DMS153 (cell line): ENCODE data around the gene ATXN10.

Source experiments
- DNase-seq: peaks from one replicate; lab custom pipeline; 2025; lab: John Stamatoyannopoulos, UW

ATXN10 gene

DNA sequence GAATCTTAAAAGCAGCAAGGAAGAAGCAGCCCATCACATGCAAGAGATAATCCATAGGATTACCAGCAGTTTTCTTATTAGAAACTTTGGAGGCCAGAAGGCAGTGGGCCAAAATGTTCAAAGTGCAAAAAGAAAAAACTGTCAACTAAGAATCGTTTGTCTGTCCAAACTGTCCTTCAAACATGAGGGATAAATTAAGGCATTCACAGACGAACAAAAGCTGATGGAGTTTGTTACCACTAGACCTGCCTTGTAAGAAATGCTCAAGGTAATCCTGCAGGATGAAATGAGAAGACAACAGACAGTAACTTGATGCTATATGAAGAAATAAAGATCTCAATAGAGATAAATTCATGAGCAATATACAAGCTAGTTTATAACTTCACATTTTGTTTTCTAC, 154.9 kb downstream of the ATXN10 start:
- no peak for DNase-seq

DNA sequence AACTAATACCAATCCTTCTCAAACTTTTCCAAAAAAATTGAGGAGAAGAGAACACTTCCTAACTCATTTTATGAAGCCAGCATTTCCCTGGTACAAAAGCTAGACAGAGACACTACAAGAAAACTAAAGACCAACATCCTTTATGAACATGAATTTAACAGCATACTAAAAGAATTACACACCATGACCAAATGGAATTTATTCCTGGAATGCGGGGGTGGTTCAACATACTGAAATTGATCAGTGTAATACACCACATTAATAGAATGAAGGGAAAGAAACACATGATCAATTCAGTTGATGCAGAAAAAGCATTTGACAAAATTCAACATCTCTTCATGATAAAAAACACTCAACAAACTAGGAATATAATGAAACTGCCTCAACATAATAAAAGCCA, 157.2 kb downstream of the ATXN10 start:
- DNase-seq = no peak

DNA sequence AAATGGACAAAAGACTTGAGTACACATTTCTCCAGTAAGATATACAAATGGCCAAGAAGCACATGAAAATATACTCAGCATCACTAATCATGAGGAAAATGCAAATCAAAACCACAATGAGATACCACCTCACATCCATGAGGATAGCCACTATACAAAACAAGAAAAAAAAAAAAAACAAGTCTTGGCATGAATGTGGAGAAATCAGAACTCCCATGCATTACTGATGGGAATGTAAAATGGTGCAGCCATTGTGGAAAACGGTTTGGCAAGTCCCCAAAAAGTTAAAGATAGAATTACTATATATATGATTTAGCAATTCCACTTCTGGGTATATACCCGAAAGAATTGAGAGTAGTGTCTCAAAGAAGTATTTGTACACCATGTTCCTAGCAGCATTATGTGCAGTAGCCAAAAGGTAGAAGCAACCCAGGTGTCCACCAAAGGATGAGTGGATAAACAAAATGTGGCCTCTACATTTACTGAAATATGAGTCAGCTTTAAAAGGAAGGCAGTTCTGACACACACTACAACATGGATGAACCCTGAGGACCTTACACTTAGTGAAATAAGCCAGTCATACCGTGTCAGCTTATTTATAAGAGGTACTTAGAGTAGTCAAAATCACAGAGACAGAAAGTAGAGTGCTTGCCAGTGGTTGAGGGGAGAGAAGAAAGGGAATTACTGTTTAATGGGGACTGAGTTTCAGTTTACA, 159.1 kb downstream of the ATXN10 start:
- no peak for DNase-seq

DNA sequence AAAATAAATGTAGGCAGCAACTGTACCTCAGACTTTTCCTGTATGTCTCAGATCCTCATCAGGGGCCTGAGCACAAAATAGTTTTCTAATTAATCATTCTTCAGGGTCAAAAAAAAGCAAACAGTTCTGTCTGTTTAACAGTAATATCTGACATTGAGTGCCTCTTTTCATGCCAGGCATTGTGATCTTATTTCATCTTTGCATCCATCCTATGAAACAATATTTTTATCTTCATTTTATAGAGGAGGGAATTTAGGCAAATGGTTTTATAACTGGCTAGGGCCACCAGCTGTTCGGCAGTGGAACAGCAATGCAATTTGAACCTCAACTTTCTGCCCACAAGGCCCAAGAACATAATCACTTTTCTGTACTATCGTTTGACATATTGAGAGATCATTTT, 159.8 kb downstream of the ATXN10 start:
- DNase-seq = no peak

GRCh38 chr22:45832180-45832579, 160.5 kb downstream of the ATXN10 start:
- no peak for DNase-seq

- no peak for DNase-seq
These were observed 161.4 kb downstream of the ATXN10 start for GRCh38 chr22:45832959-45833580.

GRCh38 chr22:45833613-45834012, 162.0 kb downstream of the ATXN10 start:
- DNase-seq = no peak

DNA sequence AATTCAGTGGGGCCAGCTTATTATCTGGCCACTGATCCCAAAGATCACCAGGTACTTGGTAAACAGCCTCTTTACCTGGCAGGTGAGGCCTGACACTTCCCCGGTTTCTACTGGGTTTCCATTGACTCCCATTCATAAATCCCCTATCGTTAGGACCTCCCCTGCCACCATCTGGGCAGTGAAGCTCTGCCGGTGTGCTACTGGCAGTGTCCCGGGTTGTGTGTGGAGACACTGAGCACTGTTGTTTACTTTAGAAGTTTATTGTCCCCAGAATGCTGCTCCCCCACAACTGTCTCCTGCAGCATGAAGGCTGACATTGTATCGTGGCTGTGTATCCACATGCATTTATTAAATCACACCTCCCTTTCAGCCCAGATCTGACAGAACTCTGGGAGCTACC, 162.6 kb downstream of the ATXN10 start:
- peak; percentile 53 for DNase-seq

DNA sequence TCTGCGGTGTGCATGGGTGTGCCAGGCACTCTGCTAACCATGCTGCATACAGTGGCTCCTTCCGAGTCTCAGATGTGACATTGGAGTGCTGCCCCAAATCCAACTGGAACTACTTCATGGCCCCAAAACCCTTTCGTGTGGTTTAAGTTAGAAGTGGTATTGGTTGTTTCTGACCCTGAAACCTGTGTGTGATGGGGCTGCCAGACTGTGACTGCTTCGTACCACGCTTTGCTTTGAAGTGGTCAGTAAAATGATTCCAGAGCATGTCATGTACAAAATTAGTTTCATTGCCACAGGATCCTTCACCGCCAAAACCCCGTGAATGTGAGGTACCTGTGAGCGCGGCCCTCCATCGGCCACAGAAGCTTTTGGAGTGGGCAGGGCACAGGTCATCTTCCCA, 163.2 kb downstream of the ATXN10 start:
- DNase-seq = no peak

- DNase-seq = no peak
These were observed 165.0 kb downstream of the ATXN10 start for GRCh38 chr22:45836418-45837169.

DNA sequence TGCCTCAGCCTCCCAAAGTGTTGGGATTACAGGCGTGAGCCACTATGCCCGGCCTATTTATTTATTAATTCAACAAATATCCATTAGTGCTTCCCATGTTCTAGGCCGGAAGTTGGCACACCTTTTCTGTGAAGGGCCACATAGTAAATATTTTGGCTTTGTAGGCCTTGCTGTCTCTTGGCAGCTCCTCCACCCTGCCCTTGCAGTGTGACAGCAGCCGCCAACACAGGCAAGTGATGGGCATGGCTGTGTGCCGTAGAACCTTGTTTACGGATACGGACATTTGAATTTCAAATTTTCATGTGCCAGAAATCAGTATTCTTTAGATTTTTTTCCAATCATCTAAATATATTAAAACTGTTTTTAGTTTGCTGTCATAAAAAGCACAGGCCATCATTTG, 165.9 kb downstream of the ATXN10 start:
- DNase-seq = peak; percentile 56

DNA sequence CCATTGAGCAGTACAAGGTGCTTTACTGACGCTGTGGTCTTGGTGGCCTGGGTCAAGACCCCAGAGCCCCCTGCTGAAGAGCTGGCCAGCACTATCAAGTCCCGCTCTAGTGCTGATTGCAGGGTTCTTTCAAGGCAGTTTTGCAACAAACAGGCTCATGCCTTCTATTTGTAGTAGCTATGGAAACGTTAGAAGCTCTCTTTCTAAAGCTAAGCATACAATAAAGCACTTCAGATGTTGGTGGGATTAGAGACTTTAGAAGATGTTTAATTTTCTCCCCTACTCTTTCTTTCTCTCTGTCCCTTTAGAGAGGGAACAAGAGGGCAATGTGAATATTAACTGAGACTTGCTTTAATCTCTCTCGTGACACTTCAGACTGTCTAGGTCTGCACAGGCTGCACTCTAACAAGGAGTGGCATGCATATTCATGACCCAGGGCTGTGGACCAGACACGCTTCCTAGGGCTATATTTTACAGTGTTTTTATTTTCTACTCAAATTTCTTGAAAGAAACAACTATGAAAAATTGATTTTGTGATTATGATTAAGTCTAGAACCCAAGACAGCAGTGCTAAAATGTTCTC, 166.8 kb downstream of the ATXN10 start:
- no peak for DNase-seq

- DNase-seq = no peak
These were observed 168.8 kb downstream of the ATXN10 start for GRCh38 chr22:45840483-45840882.

DNA sequence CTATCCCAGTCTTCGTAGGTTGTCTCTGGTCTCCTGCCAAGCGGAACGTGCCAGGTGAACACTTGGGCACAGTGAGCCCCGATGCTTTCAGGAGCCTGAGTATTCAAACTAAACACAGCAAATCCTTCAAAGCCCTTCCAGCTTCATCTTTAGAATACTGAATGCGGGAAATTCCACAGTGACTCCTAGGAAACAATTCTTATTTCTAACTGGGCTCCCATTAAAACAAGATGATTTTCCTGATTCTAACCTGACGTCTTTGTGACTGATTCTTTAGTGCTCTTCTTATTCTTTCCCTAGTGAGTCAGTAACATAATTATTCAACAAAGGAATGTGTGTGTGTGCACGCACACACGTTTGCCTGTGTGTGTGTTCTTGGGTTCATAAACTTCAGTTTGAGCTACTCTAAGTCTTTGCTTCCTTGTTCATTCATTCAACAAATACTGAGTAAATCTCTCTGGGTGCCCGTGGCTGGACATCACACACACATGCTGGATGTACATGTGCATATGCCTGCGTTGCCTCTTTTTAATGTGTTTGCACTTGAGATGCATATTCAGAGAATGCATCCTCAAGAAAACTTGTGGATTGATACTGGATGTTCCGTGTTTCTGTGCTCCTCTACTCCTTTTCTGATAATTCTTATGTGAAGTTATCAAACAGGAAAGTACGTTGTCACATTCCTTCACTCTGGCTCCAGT, 170.8 kb downstream of the ATXN10 start:
- DNase-seq = no peak

DNA sequence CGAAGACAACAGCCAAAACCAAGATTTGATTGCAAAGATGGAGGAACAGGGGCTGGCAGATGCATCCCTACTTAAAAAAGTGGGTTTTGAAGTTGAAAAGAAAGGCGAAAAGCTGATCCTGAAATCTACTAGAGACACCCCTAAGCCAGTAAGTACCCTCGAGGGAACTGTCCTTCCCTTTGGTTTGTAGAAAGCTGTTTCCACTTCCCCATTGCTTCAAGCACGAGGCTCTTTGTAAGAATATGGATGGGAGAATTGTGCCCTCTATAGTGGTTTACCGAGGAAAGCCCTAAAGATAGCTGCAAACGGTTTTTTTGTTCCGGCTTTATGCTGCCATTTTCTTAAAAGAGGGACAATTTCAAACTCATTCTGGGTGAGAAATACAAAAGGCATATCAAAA, 171.4 kb downstream of the ATXN10 start:
- no peak for DNase-seq

DNA sequence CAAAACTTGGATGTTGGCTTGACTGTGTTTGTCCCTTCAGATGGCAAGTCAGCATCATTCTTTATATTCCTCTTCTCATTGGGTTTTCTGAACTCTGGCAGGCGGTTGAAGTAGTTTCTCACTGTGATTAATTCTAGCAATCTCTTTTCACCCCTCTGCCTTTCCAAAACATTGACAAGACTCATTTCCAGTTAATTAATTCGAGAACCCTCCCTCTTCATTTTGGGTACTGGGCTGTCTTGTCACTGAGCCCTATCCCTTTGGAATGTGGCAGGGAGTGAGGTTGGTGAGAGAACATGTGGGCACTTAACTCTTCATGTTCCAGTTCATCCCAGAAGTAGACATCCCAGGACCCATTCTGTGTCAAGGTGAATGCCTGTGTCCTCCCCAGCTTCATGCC, 172.4 kb downstream of the ATXN10 start:
- no peak for DNase-seq

DNA sequence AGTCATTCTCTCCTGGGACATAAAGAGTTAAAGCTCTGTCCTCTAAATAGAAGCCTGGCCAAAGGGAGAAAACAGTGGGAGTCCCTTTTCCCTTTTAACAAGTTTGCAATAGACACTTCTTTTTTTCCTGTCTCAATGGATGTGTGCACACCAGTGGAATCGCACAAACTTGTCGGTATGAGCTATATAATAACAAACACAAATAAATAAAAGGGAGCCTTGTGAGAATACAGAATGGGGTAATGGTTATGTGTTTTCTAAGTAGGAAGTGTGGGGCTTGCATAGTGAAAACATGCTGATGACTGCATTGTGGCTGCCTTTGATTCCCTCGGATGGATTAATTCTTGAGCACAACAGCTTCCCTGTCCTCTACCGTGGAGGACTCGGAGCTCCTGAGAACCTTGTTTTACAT, 173.4 kb downstream of the ATXN10 start:
- no peak for DNase-seq

DNA sequence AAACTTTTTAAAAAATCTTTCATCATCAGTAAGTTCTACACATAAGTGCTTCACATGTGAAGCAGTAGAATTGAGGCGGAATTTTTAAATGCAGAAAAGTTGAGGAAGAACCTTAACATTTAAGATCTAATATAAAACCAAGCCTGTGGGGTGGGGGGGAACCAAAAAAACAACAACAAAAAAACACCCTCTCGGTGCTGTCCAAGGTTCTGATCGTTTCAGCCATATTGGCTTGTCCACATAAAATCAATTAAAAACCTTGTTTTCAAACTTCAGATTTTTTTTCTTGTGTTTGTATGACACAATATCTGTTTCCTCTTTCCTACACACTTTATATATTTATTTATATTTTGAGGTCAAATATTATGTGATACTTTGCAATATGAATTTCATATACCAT, 175.3 kb downstream of the ATXN10 start:
- DNase-seq = no peak

DNA sequence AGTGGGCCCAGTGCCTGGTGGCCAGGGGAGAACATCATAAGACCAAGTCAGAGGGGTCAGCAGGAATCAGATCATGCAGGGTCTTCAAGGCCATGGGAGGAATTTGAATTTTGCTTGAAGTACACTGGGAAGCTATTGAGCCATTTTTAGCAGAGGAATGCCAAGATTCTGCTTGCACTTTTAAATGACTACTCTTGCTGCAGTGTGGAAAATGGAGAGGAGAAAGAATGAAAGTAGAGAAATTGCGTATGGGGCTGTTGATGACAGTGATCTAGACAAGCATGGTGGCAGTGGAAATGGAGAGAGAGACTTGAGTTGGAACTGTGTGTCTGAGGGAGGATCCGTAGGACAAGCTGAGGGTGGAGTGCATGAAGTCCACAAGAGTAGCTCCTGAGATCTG, 177.3 kb downstream of the ATXN10 start:
- DNase-seq = no peak

GRCh38 chr22:45852826-45853225, 181.2 kb downstream of the ATXN10 start:
- no peak for DNase-seq

- DNase-seq = no peak
These were observed 184.3 kb downstream of the ATXN10 start for GRCh38 chr22:45855961-45856360.

DNA sequence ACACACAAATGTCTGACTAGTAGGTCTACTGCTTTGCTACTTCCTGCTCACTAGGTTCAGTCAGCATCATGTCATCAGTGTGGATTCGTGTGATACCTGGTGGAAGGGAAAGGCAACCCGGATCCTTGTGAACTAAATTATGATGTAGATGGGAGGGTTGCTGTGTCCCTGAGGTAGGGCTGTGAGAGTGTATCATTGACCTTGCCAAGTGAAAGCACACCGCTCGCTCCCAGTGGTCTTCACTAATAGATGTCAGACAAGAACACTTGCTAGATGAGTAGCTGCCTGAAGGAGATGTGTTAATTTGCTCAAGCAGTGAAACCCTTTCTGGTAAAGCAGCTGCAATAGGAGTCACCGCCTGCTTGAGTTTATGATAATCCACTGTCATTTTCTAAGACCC, 185.9 kb downstream of the ATXN10 start:
- no peak for DNase-seq
